GM18867 (cell line): ENCODE data around the gene PRPH2.
"Not testable (repeated sequence)": the region's sequence is repeated elsewhere in the genome, so short reads cannot be mapped to it uniquely, and the experiment has no call there.

Experiments used
- ATAC-seq: cut with Tn5 transposase; IDR thresholded peaks from one replicate; pipeline ENCODE4 v1.9.1; 2021; ENCODE audit warnings: mild to moderate bottlenecking, moderate library complexity; ENCODE audit not compliant: unreplicated experiment

The PRPH2 gene

DNA sequence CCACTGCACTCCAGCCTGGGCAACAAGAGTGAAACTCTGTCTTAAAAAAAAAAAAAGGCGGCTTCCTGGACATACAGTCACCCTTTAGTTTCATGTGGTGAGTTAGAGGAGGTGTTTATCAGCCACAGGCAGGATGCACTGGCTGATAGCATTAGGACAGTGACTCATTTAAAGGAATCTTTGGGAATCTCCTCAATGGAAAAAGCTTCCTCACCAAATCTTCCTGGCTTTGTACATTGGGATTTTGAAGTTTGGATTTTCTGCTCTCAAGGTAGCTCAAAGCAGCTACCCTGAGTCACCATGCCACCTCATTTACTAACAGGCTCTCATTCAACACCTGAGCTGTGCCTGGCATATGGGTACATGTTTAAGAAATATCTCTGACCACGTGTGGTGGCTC, 20.2 kb downstream of the PRPH2 start:
- ATAC-seq, result no peak

GRCh38 chr6:42698217-42698616, 24.2 kb downstream of the PRPH2 start:
- ATAC-seq, result no peak

- ATAC-seq, result no peak
Measured at GRCh38 chr6:42697268-42697655, 25.1 kb downstream of the PRPH2 start.

- no peak for ATAC-seq
Measured at GRCh38 chr6:42696526-42697267, 25.7 kb downstream of the PRPH2 start.

GRCh38 chr6:42694586-42694985, 27.8 kb downstream of the PRPH2 start:
- no peak for ATAC-seq

DNA sequence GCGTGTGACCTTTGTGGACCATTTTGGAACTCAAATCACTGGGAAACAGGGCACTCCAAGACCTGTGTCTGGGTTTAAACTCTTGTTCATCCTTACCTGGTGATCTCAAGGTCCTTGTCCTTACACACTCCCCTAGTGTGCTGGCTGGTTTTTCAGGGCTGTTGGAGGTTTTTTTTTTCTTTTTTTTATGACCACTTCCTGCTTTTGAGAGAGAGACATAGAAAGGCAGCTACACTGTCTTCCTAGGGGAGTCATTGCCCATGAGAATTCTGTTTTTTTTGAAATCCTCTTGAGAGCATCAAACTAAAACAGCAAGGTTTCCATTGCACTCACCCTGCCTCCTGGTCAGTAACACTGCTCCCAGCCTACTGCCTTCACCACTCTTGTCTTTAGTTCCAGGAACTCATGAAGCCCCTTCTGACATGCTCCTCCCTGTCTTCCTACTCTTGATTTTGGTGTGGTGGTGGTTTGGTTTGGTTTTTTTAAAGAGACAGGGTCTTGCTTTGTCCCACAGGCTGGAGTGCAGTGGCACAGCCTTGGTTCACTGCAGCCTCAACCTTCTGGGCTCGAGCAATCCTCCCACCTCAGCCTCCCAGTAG, 28.6 kb downstream of the PRPH2 start:
- no peak for ATAC-seq

DNA sequence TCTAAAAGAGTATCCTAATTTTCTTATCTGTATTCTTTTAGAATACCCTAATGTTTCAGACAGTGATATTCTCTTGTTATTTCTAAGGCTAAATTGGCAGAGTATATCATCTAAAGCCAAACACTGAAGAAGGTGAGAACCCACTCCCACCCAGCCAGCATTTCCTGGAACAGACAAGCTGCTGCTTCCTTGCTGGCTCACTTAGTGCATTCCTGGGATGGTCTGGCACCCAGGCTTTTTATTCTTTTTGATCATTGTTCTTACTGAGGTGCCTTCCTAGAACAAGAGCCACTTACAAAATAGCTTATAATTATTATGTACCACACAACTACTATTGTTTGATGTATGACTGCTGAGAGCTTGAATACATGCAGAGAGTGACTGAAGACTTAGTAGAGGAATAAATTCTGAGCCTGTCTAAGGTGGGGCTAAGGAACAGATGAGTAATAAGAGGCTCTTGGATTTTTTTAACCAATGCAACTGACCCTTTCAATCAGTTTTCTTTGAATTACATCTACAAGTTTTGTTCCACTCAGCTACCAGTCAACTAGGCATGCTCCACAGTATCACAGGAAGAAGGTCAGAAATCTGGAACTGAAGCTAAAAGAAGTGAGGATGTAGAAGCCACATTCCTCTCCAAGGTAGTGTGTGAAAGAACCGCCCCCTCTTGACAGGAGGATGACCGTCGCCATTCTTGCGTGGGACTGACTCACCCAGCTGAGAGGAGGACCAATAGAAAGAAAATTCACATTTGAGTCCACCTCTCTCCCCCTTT, 30.1 kb downstream of the PRPH2 start:
- ATAC-seq, result no peak

DNA sequence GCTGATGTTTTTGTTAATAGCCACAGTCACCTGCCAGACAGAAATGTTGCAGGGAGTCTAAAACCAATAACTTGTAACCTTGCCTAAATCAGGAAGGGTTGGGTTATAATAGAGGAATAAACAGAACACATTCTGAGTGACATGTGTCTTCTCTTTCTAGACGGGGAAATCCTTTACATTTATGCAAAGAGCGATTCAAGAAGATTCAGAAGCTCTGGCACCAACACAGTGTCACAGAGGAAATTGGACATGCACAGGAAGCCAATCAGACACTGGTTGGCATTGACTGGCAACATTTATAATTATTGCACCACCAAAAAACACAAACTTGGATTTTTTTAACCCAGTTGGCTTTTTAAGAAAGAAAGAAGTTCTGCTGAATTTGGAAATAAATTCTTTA, 31.5 kb downstream of the PRPH2 start:
- ATAC-seq, result no peak

- ATAC-seq, result no peak
Measured at GRCh38 chr6:42690151-42690702, 32.2 kb downstream of the PRPH2 start.

- ATAC-seq, result no peak
Measured at GRCh38 chr6:42689371-42689770, 33.0 kb downstream of the PRPH2 start.

DNA sequence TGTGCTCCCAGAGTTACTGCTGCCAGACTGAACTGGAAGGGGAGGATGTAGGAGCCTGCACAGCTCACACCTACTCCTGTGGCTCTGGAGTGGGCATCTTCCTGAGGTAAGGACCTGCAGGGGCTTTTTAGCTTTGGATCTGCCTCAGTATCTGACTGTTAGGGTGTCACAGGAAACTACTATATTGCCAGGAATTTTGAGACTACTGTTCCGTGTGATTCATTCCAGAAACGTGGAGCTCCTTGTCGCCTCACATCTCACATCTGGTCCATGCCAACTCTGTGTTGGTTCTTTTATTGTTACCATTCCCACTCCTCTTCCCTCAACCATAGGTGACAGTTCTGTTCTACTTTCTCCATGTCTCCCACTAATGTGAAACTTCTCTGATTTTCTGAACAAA, 34.1 kb downstream of the PRPH2 start:
- ATAC-seq, result no peak

- ATAC-seq, result no peak
Measured at GRCh38 chr6:42679358-42679757, 43.0 kb downstream of the PRPH2 start.

- no peak for ATAC-seq
Measured at GRCh38 chr6:42674780-42675179, 47.6 kb downstream of the PRPH2 start.

DNA sequence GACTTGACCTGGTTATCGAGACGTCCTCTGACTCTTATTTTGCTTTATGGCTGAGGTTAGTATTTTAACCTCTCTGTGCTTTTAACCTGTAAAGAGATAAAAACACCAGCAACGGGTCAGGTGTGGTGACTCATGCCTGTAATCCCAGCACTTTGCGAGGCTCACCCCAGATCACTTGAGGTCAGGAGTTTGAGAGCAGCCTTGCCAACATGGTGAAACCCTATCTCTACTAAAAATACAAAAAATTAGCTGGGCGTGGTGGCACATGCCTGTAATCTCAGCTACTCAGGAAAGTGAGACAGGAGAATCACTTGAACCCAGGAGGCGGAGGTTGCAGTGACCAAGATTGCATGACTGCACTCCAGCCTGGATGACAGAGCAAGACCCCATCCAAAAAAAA, 48.0 kb downstream of the PRPH2 start:
- not testable (repeated sequence) for ATAC-seq

DNA sequence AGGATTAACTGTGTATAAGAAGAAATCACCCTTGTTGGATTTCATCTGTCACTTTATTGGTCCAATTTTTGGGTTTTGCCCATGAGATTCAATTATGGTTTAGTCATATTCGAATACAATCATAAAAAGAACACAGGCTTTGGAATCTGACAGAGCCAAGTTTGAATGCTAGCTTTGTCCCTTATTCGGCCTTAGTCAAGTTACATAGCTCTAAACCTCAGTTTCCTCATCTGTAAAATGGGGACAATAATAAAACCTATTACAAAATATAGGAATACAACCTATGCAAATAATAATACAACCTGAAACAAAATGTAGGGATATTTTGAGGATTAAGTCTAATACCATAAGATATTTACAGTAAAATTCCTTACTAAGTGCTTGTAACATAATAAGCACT, 57.7 kb downstream of the PRPH2 start:
- no peak for ATAC-seq

DNA sequence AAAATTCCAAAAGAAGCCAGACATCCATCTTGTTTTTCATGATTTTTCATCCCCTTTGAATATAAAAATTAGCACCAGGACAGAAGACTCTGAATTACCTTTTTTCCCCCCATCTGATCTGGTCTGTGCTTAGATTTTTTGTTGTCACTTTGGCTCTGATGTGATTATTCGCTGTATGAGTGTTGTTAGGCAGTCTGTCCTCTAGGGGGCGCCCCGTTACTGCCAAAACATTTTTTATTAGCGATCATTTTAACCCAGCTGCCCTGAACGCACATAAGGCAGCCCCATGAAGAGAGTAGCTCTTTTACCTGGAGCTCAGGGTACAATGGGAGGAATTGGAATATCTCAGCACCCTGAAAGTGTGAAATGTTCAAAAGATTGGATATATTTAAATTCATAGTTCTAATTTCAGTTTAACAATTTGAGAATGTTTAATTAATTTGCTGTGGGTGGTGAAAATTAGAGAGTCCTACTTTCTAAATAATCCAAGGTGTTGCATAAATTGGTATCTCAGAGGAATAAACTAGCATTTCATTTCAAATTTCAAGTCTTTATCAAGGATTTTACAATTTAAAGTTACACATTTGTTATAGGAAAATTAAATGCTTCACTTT, 60.8 kb downstream of the PRPH2 start:
- ATAC-seq, result no peak

DNA sequence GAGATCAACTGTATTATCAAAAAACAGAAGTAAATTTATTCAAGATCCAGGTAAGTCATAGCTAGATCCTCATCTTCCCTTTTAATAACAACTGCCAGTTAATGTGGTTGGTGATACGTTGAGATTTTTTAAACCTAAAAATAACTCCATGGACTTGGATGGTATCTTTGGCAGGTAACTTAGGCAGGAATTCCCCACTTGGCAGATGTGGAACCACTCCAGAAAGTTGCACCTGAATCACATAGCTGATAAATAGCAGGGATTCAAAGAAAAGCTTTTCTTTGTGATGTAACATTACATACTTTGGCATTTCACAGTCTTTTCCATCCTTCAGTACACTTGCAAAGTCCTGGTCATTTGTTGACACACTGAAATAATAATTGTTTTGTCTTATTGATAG, 62.6 kb downstream of the PRPH2 start:
- ATAC-seq, result no peak

DNA sequence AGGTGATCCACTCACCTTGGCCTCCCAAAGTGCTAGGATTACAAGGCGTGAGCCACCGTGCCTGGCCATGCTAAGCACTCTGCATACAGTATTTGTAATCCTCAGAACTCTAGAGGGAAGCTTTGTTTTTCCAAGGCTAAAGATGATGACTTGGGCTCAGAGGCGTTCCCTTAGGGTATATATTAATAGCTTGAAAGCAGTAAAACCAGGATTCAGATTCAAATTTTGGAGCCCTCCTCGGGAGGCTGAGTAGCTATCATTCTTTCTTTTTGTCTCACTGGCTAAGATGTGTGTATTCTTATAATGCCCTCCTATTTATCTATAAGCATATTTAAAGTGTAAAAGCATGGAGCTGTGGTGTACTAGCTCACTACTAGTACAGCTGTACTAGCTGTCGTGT, 68.5 kb downstream of the PRPH2 start:
- no peak for ATAC-seq

GRCh38 chr6:42652024-42652746, 70.2 kb downstream of the PRPH2 start:
- no peak for ATAC-seq
